HEK293T (cell line): ENCODE measurements around the gene WDR83.

ENCODE experiments used
- ARNT ChIP-seq: fragments of 450-650 bp; IDR thresholded peaks from 2 replicates; pipeline ENCODE4 v1.6.1; 2017; ENCODE audit warnings: mild to moderate bottlenecking
- BHLHE40 ChIP-seq: fragments of 450-650 bp; IDR thresholded peaks from 2 replicates; pipeline ENCODE4 v1.6.1; 2016; ENCODE audit warnings: mild to moderate bottlenecking, moderate library complexity, borderline replicate concordance
- FOXA1 ChIP-seq: fragments of 450-650 bp; IDR thresholded peaks from 2 replicates; pipeline ENCODE4 v1.6.1; 2016; ENCODE audit warnings: mild to moderate bottlenecking
- FOXK2 ChIP-seq: fragments of 450-650 bp; IDR thresholded peaks from 2 replicates; pipeline ENCODE4 v1.6.1; 2016; ENCODE audit warnings: mild to moderate bottlenecking
- L3MBTL2 ChIP-seq: fragments of 450-650 bp; conservative IDR thresholded peaks from 2 replicates; pipeline ENCODE4 v1.6.1; 2016; ENCODE audit warnings: mild to moderate bottlenecking
- LEF1 ChIP-seq: fragments of 450-650 bp; IDR thresholded peaks from 2 replicates; pipeline ENCODE4 v1.6.1; 2017; ENCODE audit warnings: mild to moderate bottlenecking, borderline replicate concordance
- NFRKB ChIP-seq: fragments of 450-650 bp; IDR thresholded peaks from 2 replicates; pipeline ENCODE4 v1.6.1; 2016; ENCODE audit warnings: mild to moderate bottlenecking, moderate library complexity
- SP1 ChIP-seq: fragments of 450-650 bp; IDR thresholded peaks from 2 replicates; pipeline ENCODE4 v1.6.1; 2017
- SUZ12 ChIP-seq: fragments of 450-650 bp; IDR thresholded peaks from 2 replicates; pipeline ENCODE4 v1.6.1; 2016; ENCODE audit warnings: mild to moderate bottlenecking
- TARDBP ChIP-seq: fragments of 450-650 bp; IDR thresholded peaks from 2 replicates; pipeline ENCODE4 v1.6.1; 2016
- ZNF384 ChIP-seq: fragments of 450-650 bp; IDR thresholded peaks from 2 replicates; pipeline ENCODE4 v1.6.1; 2016

DNA sequence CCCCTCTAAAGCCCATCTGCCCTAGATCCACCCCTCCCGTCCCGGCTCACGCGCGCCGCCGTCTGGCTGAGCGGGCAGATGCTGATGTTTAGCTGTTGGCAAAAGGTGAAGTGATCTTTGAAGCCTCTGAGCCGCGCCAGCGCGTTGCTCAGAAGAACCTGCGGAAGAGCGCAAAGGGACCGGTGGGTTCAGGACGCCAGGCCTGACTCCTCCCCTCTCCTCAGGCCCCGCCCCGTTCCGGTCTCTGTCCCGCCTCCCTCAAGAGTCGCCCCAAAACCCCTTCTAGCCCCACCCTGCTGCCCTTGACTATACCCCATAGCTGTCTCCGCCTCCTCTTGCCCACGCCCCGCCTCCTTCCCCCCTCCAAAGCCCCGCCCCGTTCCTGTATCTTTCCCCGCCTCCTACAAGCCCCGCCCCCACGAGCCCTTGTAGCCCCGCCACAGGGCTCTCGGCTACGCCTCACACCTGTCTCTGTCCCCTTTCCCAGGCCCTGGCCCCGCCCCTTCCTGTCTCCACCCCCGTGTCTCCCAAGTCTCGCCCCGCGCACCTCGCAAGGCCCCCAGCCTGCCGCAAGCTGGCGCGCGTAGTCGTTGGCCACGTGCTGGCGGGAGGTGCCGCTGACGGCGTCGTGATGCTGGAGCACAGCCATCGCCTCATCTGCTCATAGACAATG, 9.6 kb upstream of the WDR83 start:
- TF ChIP-seq ARNT, result no peak
- TF ChIP-seq FOXA1, result no peak
- no peak for TF ChIP-seq L3MBTL2
- no peak for TF ChIP-seq FOXK2
- TF ChIP-seq BHLHE40, result no peak
- TF ChIP-seq NFRKB, result no peak
- no peak for TF ChIP-seq SP1
- TF ChIP-seq LEF1, result no peak
- TF ChIP-seq SUZ12, result no peak
- TF ChIP-seq ZNF384, result no peak
- TF ChIP-seq TARDBP, result no peak
